GM12873 (cell line): Measurements from ENCODE around the gene KRT76.

Experiments
- CTCF ChIP-seq: IDR thresholded peaks from 2 replicates; pipeline ENCODE4 v1.5.1; 2012; ENCODE audit warnings: low read depth, mild to moderate bottlenecking, moderate library complexity, low read length, control low read depth; ENCODE audit not compliant: insufficient read depth; ENCODE audit errors: missing control alignments

KRT76 gene

GRCh38 chr12:52776913-52777395, at the start of gene KRT76:
Gene KRT76, minus strand, starts transcription at chr12:52777345. Its CDS starts 54 bp downstream, at chr12:52777291.
- no peak for TF ChIP-seq CTCF

- TF ChIP-seq CTCF, result no peak
These were observed 48.8 kb upstream of the KRT76 start for GRCh38 chr12:52825961-52826360.

GRCh38 chr12:52824741-52825410, 47.7 kb upstream of the KRT76 start:
- TF ChIP-seq CTCF, result no peak

- no peak for TF ChIP-seq CTCF
These were observed 46.8 kb upstream of the KRT76 start for GRCh38 chr12:52823761-52824450.

GRCh38 chr12:52822771-52823510, 45.8 kb upstream of the KRT76 start:
- no peak for TF ChIP-seq CTCF

GRCh38 chr12:52821826-52822660, 44.9 kb upstream of the KRT76 start:
- no peak for TF ChIP-seq CTCF
